DOHH2 (cell line): ENCODE measurements around the gene DISC1.

Source experiments
- H3F3A ChIP-seq: fragments of 200-600 bp; sonication (generic), shearing (Covaris generic); 2 replicates; pipeline ENCODE4 v1.6.0; 2016; ENCODE audit warnings: antibody characterized with exemption, mild to moderate bottlenecking; ENCODE audit not compliant: control insufficient read depth, insufficient read depth
- H3K27ac ChIP-seq: fragments of 200-600 bp; sonication (generic); 2 replicates; pipeline ENCODE4 v1.5.1; 2014; ENCODE audit warnings: low read depth, mild to moderate bottlenecking, low read length, moderate library complexity
- H3K27me3 ChIP-seq: fragments of 200-600 bp; sonication (generic); 2 replicates; pipeline ENCODE4 v1.6.1; 2014; ENCODE audit warnings: mild to moderate bottlenecking, low read length, mixed read lengths; ENCODE audit not compliant: control insufficient read depth
- H3K36me3 ChIP-seq: fragments of 200-600 bp; sonication (generic); 2 replicates; pipeline ENCODE4 v1.6.1; 2014; ENCODE audit warnings: mild to moderate bottlenecking, low read length, moderate library complexity, mixed read lengths; ENCODE audit not compliant: control insufficient read depth
- H3K4me1 ChIP-seq: fragments of 200-600 bp; sonication (generic); 2 replicates; pipeline ENCODE4 v1.6.1; 2014; ENCODE audit warnings: mild to moderate bottlenecking, low read length, mixed read lengths; ENCODE audit not compliant: control insufficient read depth
- H3K4me2 ChIP-seq: fragments of 200-600 bp; sonication (generic); 2 replicates; pipeline ENCODE4 v1.6.0; 2014; ENCODE audit warnings: mild to moderate bottlenecking, low read length, moderate library complexity
- H3K4me3 ChIP-seq: fragments of 200-600 bp; sonication (generic); 2 replicates; pipeline ENCODE4 v1.5.1; 2014; ENCODE audit warnings: mild to moderate bottlenecking, low read length, mixed read lengths
- H3K79me2 ChIP-seq: fragments of 200-600 bp; sonication (generic); 2 replicates; pipeline ENCODE4 v1.6.1; 2014; ENCODE audit warnings: mild to moderate bottlenecking, low read length, mixed read lengths; ENCODE audit not compliant: control insufficient read depth
- H3K9me2 ChIP-seq: fragments of 200-600 bp; sonication (generic); replicated peaks from 2 replicates; pipeline ENCODE4 v1.6.1; 2014; ENCODE audit warnings: mild to moderate bottlenecking, low read length, mixed read lengths; ENCODE audit not compliant: control insufficient read depth
- H3K9me3 ChIP-seq: fragments of 200-600 bp; sonication (generic); 2 replicates; pipeline ENCODE4 v1.6.1; 2014; ENCODE audit warnings: antibody characterized with exemption, low read length, mixed read lengths; ENCODE audit not compliant: control insufficient read depth, insufficient read depth
- H4K20me1 ChIP-seq: fragments of 200-600 bp; sonication (generic); 2 replicates; pipeline ENCODE4 v1.6.0; 2014; ENCODE audit warnings: low read depth, mild to moderate bottlenecking, antibody characterized with exemption, low read length, moderate library complexity; ENCODE audit not compliant: control insufficient read depth, insufficient read depth
- CTCF ChIP-seq: fragments of 200-600 bp; sonication (generic); IDR thresholded peaks from one replicate; pipeline ENCODE4 v1.5.1; 2014; ENCODE audit warnings: antibody characterized with exemption, mild to moderate bottlenecking, low read depth, low read length; ENCODE audit not compliant: poor library complexity, severe bottlenecking
- EZH2phosphoT487 ChIP-seq: fragments of 200-600 bp; sonication (generic); IDR thresholded peaks from 2 replicates; pipeline ENCODE4 v1.6.1; 2017; ENCODE audit warnings: borderline replicate concordance, mild to moderate bottlenecking, antibody characterized with exemption, low read length, moderate library complexity, mixed read lengths

DISC1 gene

GRCh38 chr1:231862611-231863010 is 236.0 kb downstream of the DISC1 start:
- Histone ChIP-seq H3K4me3 (no peak overlapping the region), H3K79me2 (no peaks in the 10 kb centered on the region), H3K27me3 (no peaks in the 10 kb centered on the region), H3F3A (no peaks in the 10 kb centered on the region), H3K27ac (no peak overlapping the region), H3K9me2 (no peaks in the 10 kb centered on the region), H3K36me3 (no peaks in the 10 kb centered on the region), H3K4me2 (no peak overlapping the region), H3K9me3 (no peaks in the 10 kb centered on the region), H3K4me1 (no peaks in the 10 kb centered on the region), H4K20me1 (no peaks in the 10 kb centered on the region)
- TF ChIP-seq CTCF (no peak), EZH2phosphoT487 (no peak)

- Histone ChIP-seq H3K36me3 (no peaks in the 10 kb centered on the region), H3K4me2 (no peak overlapping the region), H4K20me1 (no peaks in the 10 kb centered on the region), H3K79me2 (no peaks in the 10 kb centered on the region), H3K9me3 (no peaks in the 10 kb centered on the region), H3K9me2 (no peaks in the 10 kb centered on the region), H3F3A (no peaks in the 10 kb centered on the region), H3K27ac (no peak overlapping the region), H3K4me3 (no peak overlapping the region), H3K27me3 (no peaks in the 10 kb centered on the region), H3K4me1 (no peaks in the 10 kb centered on the region)
- no peak for TF ChIP-seq EZH2phosphoT487
- TF ChIP-seq CTCF: no peak
Observed at GRCh38 chr1:231865331-231865730, 238.7 kb downstream of the DISC1 start.

GRCh38 chr1:231866392-231867331 is 240.1 kb downstream of the DISC1 start:
- Histone ChIP-seq H3K27me3 (no peaks in the 10 kb centered on the region), H3K27ac (no peak overlapping the region), H3K4me3 (no peak overlapping the region), H3K9me3 (no peaks in the 10 kb centered on the region), H3F3A (no peaks in the 10 kb centered on the region), H3K4me2 (no peak overlapping the region), H3K9me2 (no peaks in the 10 kb centered on the region), H3K36me3 (no peaks in the 10 kb centered on the region), H4K20me1 (no peaks in the 10 kb centered on the region), H3K4me1 (no peaks in the 10 kb centered on the region), H3K79me2 (no peaks in the 10 kb centered on the region)
- TF ChIP-seq EZH2phosphoT487 (no peak), CTCF (peak; percentile 94)
